Ecto neural progenitor cell (in vitro differentiated cells): ENCODE measurements around the gene STRN3.

Source experiments
- DNase-seq: peaks from one replicate; pipeline ENCODE4 v3.0.0-alpha.2; 2018; ENCODE audit warnings: low spot score

STRN3 gene

GRCh38 chr14:30872602-30873001, 153.6 kb downstream of the STRN3 start:
- DNase-seq: no peak

- no peak for DNase-seq
These were observed 156.5 kb downstream of the STRN3 start for GRCh38 chr14:30869551-30870155.

GRCh38 chr14:30868736-30869135, 157.4 kb downstream of the STRN3 start:
- no peak for DNase-seq

- no peak for DNase-seq
These were observed 161.2 kb downstream of the STRN3 start for GRCh38 chr14:30864934-30865333.

- DNase-seq: no peak
These were observed 165.0 kb downstream of the STRN3 start for GRCh38 chr14:30861200-30861599.

- DNase-seq: no peak
These were observed 170.7 kb downstream of the STRN3 start for GRCh38 chr14:30855345-30856037.

GRCh38 chr14:30854492-30854891, 171.7 kb downstream of the STRN3 start:
- no peak for DNase-seq

GRCh38 chr14:30853946-30854345, 172.2 kb downstream of the STRN3 start:
- DNase-seq: no peak

GRCh38 chr14:30849983-30850382, 176.2 kb downstream of the STRN3 start:
- DNase-seq: no peak

GRCh38 chr14:30849354-30849753, 176.8 kb downstream of the STRN3 start:
- DNase-seq: no peak

GRCh38 chr14:30848449-30849240, 177.5 kb downstream of the STRN3 start:
- DNase-seq: no peak
